ENCODE data around the gene LRP1. TPM values are rescaled to one million over a fixed set of nuclear protein-coding genes. Genes with fewer than 3 reads are reported as not detected.

Gene LRP1
- total RNA-seq, 1 donor from 2014 or later = 708 TPM

DNA sequence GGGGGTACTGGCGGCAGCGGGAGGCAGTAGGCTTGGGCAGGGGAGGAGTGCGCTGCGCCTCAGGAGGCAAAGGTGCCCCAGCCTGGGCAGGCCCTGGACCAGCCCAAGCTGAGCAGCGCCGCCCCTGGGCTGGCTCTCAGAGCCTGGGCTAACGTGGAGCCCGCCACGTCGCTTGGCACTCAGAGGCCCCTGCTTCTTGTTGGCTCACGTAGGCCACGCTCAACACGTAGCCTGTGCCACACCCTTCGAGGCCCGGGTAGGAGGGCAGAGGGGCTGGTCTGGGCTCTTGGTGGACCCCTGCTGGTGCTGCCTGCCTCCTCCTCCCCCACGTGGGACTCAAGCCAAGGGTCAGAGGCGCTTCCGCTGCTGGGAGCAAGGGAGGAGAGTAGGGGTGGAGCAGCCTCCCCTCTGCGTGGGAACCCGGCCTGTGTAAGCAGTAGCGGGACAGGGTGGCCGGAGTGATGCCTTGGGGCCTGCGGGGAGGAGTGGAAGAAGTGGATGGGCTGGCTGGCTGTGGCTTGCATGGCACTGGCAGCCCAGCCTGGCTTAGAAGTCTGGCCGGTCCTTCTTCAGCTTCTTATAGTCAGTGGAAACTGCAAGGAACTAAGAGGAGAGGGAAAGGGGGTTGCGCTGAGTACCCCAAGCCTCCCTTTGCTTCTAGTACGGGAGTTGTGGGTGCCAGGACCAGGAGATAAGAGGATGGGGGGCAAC is 106.9 kb downstream of the LRP1 start:
- Histone ChIP-seq H3K27ac (peak overlapping the region; percentile 65 to 74), H3K9me3 (no peaks in the 10 kb centered on the region), H3K4me3 (peak overlapping the region in 1 of 2 donors; percentile 52), H3K27me3 (peaks cover 8% of the 10 kb centered on the region), H3K4me1 (peaks cover 16 to 31% of the 10 kb centered on the region in 2 donors), H3K36me3 (peaks cover 23 to 31% of the 10 kb centered on the region in 2 donors)
- peak in 1 of 2 donors; percentile 83 for DNase-seq (ENCODE audit: low spot score in 2 of 2)
- TF ChIP-seq, protein P1, sequence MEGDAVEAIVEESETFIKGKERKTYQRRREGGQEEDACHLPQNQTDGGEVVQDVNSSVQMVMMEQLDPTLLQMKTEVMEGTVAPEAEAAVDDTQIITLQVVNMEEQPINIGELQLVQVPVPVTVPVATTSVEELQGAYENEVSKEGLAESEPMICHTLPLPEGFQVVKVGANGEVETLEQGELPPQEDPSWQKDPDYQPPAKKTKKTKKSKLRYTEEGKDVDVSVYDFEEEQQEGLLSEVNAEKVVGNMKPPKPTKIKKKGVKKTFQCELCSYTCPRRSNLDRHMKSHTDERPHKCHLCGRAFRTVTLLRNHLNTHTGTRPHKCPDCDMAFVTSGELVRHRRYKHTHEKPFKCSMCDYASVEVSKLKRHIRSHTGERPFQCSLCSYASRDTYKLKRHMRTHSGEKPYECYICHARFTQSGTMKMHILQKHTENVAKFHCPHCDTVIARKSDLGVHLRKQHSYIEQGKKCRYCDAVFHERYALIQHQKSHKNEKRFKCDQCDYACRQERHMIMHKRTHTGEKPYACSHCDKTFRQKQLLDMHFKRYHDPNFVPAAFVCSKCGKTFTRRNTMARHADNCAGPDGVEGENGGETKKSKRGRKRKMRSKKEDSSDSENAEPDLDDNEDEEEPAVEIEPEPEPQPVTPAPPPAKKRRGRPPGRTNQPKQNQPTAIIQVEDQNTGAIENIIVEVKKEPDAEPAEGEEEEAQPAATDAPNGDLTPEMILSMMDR (IDR thresholded peaks at IDR 0.05) = no peak
- intact Hi-C loops (cut with DNase I) = loop anchor here (5.0 kb wide), 1 partner anchor 483 kb away; the partner anchor contains the start of gene PRIM1

DNA sequence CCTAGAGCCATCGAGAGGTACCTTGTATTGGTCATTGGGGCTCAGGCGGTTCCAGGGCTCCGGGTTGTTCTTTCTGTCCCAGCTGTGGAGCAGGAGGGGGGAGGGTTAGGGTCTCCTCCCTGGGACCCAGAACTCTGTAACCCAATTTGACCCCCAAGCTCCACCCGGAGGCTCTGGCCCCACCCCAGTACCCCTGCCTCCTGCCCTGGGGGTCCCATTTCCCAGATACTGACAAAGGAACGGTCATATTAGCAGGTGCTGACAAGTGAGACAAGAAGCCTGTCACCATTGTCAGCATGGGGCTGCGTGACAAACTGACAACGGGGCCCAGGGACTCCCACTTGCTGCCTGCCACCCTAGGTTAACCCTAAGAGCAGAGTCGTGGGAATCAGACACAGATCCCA is 107.4 kb downstream of the LRP1 start:
- TF ChIP-seq, protein P1 (IDR thresholded peaks at IDR 0.05) = no peak
- intact Hi-C loops (cut with DNase I) = loop anchor here (5.0 kb wide), 1 partner anchor 483 kb away; the partner anchor contains the start of gene PRIM1
- H3K36me3 ChIP-seq = peaks cover 23 to 31% of the 10 kb centered on the region in 2 donors
- peaks cover 11% of the 10 kb centered on the region for H3K27me3 ChIP-seq
- peak overlapping the region; percentile 65 to 74 for H3K27ac ChIP-seq
- H3K4me3 ChIP-seq = peak overlapping the region in 1 of 2 donors; percentile 52
- no peaks in the 10 kb centered on the region for H3K9me3 ChIP-seq
- H3K4me1 ChIP-seq = peaks cover 19 to 31% of the 10 kb centered on the region in 2 donors
- DNase-seq (ENCODE audit: low spot score in 2 of 2) = no peak

GRCh38 chr12:57236201-57236924 is 108.1 kb downstream of the LRP1 start:
- Histone ChIP-seq H3K27ac (peak overlapping the region; percentile 65 to 74), H3K4me1 (peaks cover 22 to 32% of the 10 kb centered on the region in 2 donors), H3K36me3 (peaks cover 23 to 31% of the 10 kb centered on the region in 2 donors), H3K27me3 (peaks cover 16% of the 10 kb centered on the region), H3K4me3 (peak overlapping the region; percentile 5 to 52), H3K9me3 (no peaks in the 10 kb centered on the region)
- DNase-seq (ENCODE audit: low spot score in 2 of 2) = no peak
- TF ChIP-seq, protein P1 (IDR thresholded peaks at IDR 0.05) = no peak
- intact Hi-C loops (cut with DNase I) = loop anchor here (5.0 kb wide), 1 partner anchor 484 kb away; the partner anchor contains the start of gene PRIM1

DNA sequence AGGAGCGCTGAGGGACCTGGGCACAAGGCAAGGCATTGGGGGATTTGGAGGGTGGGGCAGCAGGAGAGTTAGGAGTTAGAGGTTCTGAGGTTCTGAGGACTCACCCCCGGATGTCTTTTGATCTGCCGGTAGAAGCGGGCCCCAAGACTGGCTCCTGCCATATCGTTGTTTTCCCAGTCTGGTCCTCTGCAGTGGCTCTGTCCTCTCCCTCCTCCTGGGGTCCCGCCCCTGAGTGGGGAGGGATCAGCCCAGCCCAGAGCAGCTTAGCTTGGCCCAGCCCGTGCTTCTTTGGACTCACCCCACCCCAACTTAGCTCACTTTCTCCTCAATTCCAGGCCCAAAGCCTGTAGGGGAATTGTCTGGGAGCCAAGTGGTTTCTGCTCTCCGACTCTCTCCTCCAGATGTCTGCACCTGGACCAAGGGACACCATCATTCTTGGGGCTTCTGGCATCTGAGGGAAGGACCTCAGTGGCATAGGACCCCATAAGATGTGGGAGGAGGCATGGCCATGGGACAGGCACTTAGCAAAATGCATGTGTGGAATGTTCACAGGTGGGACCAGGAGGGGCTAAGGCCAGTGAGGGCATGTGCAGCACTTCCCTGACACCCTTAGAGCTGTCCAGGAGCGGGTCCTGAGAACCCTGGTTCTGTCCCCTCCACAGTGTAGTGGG is 108.8 kb downstream of the LRP1 start:
- peak overlapping the region; percentile 5 to 52 for H3K4me3 ChIP-seq
- peaks cover 21% of the 10 kb centered on the region for H3K27me3 ChIP-seq
- intact Hi-C loops (cut with DNase I) = loop anchor here (5.0 kb wide), 1 partner anchor 485 kb away; the partner anchor contains the start of gene PRIM1
- H3K9me3 ChIP-seq = no peaks in the 10 kb centered on the region
- peaks cover 21 to 27% of the 10 kb centered on the region in 2 donors for H3K36me3 ChIP-seq
- TF ChIP-seq, protein P1 (IDR thresholded peaks at IDR 0.05) = no peak
- H3K27ac ChIP-seq = peak overlapping the region; percentile 65 to 74
- DNase-seq (ENCODE audit: low spot score in 2 of 2) = no peak
- H3K4me1 ChIP-seq = peaks cover 22 to 37% of the 10 kb centered on the region in 2 donors

GRCh38 chr12:57237596-57237931 is 109.3 kb downstream of the LRP1 start:
- peaks cover 23 to 42% of the 10 kb centered on the region in 2 donors for H3K4me1 ChIP-seq
- H3K4me3 ChIP-seq = peak overlapping the region in 1 of 2 donors; percentile 62
- peaks cover 16 to 22% of the 10 kb centered on the region in 2 donors for H3K36me3 ChIP-seq
- H3K9me3 ChIP-seq = no peaks in the 10 kb centered on the region
- H3K27me3 ChIP-seq = peaks cover 26% of the 10 kb centered on the region
- no peak overlapping the region for H3K27ac ChIP-seq
- no peak for DNase-seq (ENCODE audit: low spot score in 2 of 2)
- intact Hi-C loops (cut with DNase I) = loop anchor here (5.0 kb wide), 1 partner anchor 485 kb away; the partner anchor contains the start of gene PRIM1
- TF ChIP-seq, protein P1 (IDR thresholded peaks at IDR 0.05) = no peak
